Left ventricle myocardium superior (tissue), 1 donor: ENCODE results near the gene PIM3. TPM values are rescaled to one million over a fixed set of nuclear protein-coding genes. Genes with fewer than 3 reads are reported as not detected.
"Not testable (repeated sequence)": the region's sequence is repeated elsewhere in the genome, so short reads cannot be mapped to it uniquely, and the experiment has no call there.

Experiments used
- ATAC-seq: fragments of 200-7000 bp; cut with Tn5 transposase; one replicate; pipeline ENCODE4 v1.9.1; 2020; ENCODE audit warnings: mild to moderate bottlenecking, moderate library complexity
- DNase-seq: peaks from one replicate; pipeline ENCODE4 v3.0.0-alpha.2; 2020
- intact Hi-C: fragments of 100-400 bp; cut with micrococcal nuclease; formaldehyde crosslinking; loops from one replicate; pipeline ENCODE4 v1.11.0; 2022
- total RNA-seq: library from RNA; stranded (reverse); fragmentation: NEBNext Ultra II Directional; extraction: Animal tissue kit (Norgen Biotek cat#: 25700); gene quantifications from one replicate; pipeline ENCODE4 v1.2.1, GENCODE V29; 2021
- donor health status: DM: no; HTN: yes; CAD: no; lungs with severe emphysema.

The PIM3 gene
- total RNA-seq, 1 donor from 2014 or later = 65.1 TPM

GRCh38 chr22:49973018-49973961 lies 12.7 kb downstream of the PIM3 start:
- no peak for ATAC-seq
- intact Hi-C loops = no loop called here

GRCh38 chr22:49975543-49976389 lies 15.2 kb downstream of the PIM3 start:
- intact Hi-C loops = no loop called here
- DNase-seq (peak; percentile 24), ATAC-seq (no peak)

More at GRCh38 chr22:49973018-49973961, 12.7 kb downstream of the PIM3 start:
- DNase-seq = no peak

- DNase-seq = no peak
- intact Hi-C loops = no loop called here
- no peak for ATAC-seq
Measured at GRCh38 chr22:49976439-49977175, 16.0 kb downstream of the PIM3 start.

GRCh38 chr22:49977578-49977977 lies 17.0 kb downstream of the PIM3 start:
- ATAC-seq (no peak), DNase-seq (peak; percentile 14)
- intact Hi-C loops = no loop called here

- DNase-seq (peak; percentile 34), ATAC-seq (peak; percentile 53)
- intact Hi-C loops = no loop called here
Measured at GRCh38 chr22:49979587-49980264, 19.2 kb downstream of the PIM3 start.

GRCh38 chr22:49981799-49982198 lies 21.2 kb downstream of the PIM3 start:
- ATAC-seq, DNase-seq, intact Hi-C loops: not testable (repeated sequence)

- intact Hi-C loops = no loop called here
- ATAC-seq (peak; percentile 52), DNase-seq (no peak)
Measured at GRCh38 chr22:49983148-49984042, 22.8 kb downstream of the PIM3 start.

- intact Hi-C loops = no loop called here
- DNase-seq (no peak), ATAC-seq (no peak)
Measured at GRCh38 chr22:49986325-49986724, 25.8 kb downstream of the PIM3 start.

GRCh38 chr22:49989826-49990225 lies 29.3 kb downstream of the PIM3 start:
- ATAC-seq, DNase-seq, intact Hi-C loops: not testable (repeated sequence)

GRCh38 chr22:49991167-49991566 lies 30.6 kb downstream of the PIM3 start:
- DNase-seq (no peak), ATAC-seq (no peak)
- intact Hi-C loops = no loop called here

- intact Hi-C loops = no loop called here
- ATAC-seq = no peak
Measured at GRCh38 chr22:49991907-49992533, 31.4 kb downstream of the PIM3 start.

GRCh38 chr22:49992921-49993648 lies 32.5 kb downstream of the PIM3 start:
- intact Hi-C loops = no loop called here
- peak; percentile 90 for ATAC-seq
- peak; percentile 84 for DNase-seq

More at GRCh38 chr22:49991907-49992533, 31.4 kb downstream of the PIM3 start:
- DNase-seq = no peak

- intact Hi-C loops = no loop called here
- ATAC-seq (peak; percentile 10), DNase-seq (no peak)
Measured at GRCh38 chr22:49993649-49994360, 33.2 kb downstream of the PIM3 start.

GRCh38 chr22:49994361-49995040 lies 33.9 kb downstream of the PIM3 start:
- intact Hi-C loops = no loop called here
- no peak for DNase-seq
- ATAC-seq = no peak

GRCh38 chr22:49995041-49995360 lies 34.4 kb downstream of the PIM3 start:
- intact Hi-C loops = no loop called here
- DNase-seq = no peak

More at GRCh38 chr22:49995041-49995360, 34.4 kb downstream of the PIM3 start:
- no peak for ATAC-seq
